SKM-1 treated with dmso at 0.1 percent for 144 hours (cell line): Measurements from ENCODE around the gene STOML1.
"Not testable (repeated sequence)": the region's sequence is repeated elsewhere in the genome, so short reads cannot be mapped to it uniquely, and the experiment has no call there.

ENCODE experiments used
- DNase-seq: peaks from one replicate; lab custom pipeline; 2025; ENCODE audit not compliant: unreplicated experiment; lab: John Stamatoyannopoulos, UW

STOML1 gene

GRCh38 chr15:73988445-73988969 lies 3.6 kb downstream of the STOML1 start:
- DNase-seq = no peak

DNA sequence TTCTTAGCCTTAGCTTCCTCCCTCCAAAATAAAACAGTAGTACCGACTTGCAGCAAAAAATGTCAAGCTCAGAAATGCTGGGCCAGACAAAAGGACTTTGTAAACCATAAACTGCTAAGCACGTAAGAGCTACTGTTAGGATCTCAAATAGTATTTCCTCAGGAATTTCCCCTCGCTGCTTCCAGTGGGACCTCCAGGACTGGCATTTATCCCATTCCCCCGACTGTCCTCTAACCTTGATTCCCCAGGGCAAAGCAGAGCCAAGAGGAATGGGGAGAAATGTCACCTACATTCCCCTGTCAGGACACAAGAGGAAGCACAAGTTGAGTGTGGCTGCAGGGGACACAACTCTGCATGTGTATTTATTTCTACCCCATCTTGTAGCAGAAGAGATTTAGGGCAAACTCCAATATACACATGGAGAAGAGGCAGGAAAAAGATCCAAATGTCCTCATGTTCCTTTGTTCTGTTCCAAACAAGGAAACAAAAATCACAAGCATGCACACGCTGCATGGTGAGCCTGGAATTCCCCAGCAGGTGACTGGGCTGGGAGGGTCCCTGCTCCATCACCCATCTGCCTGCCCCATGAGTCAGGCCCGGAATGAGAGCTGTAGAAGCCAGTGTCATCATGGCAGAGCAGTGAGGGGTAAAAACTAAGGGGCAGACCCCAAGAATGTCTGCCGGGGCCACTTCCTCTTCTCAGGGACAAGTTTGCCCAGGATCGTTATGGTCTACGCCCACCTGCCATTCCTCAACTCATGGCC lies 4.2 kb downstream of the STOML1 start:
- DNase-seq = no peak

DNA sequence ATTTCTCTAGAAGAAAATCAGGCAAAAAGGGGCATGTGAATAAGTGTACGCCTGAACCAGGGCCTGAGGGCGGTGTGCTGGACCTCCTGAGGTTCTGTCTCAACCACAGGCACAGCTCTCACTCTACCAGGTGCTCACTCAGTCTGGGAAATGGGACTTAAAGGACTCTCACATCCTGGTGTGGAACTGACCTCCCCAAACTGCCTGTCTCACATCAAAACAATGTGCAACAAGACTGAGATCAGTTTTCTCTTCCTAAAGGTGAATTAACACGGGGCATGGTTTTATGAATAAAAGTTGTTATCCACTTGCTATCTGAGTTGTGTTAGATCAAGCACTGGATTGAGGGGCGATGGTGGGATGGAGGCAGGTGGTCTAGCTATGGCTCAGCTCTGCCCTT lies 4.8 kb downstream of the STOML1 start:
- no peak for DNase-seq

DNA sequence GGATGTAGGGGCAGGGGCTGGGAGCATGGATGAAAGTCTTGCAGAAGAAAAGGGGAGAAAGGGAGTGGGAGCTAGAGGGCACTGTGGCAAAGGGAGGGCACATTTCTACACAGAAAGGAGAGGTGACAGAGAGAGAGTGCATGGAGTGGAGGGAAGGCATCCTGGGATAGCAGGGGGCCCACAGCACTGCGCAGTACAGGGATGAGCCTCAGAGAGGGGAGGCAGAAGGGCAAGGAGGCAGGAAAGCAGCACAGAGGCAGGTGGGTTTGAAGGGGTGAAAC lies 5.4 kb downstream of the STOML1 start:
- no peak for DNase-seq

DNA sequence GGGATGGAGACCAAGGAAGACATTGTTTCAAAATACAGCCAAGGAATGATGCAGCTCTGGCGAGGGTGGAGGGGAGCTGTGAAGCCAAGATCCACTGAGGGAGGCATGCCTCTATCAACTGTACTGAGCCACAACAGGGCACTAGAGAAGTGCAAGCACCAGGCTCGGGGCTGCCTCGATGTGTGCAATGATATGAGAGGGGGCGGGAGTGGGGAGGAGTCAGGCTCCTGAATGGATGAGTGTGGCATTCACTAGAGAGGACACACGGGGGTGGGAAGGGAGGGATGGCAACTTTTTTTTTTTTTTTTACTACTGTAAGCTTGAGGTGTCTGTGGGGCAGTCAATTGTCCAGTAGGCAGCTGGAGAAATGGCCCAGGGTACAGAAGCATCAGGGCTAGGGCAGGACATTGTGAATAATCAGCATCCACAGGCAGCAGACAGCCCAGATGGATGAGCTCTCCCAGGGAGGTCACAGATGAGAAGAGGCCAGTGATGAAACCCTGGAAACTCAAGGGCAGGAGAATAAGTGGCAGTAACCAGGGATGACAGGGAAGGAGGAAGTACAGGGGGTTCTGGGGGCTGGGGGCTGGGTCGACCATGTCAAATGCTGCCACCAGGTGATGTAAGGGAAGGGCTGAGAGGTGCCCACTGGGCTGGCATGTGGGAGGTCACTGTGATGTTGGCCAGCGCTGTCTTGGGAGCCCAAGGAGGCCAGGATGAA lies 5.9 kb downstream of the STOML1 start:
- no peak for DNase-seq

DNA sequence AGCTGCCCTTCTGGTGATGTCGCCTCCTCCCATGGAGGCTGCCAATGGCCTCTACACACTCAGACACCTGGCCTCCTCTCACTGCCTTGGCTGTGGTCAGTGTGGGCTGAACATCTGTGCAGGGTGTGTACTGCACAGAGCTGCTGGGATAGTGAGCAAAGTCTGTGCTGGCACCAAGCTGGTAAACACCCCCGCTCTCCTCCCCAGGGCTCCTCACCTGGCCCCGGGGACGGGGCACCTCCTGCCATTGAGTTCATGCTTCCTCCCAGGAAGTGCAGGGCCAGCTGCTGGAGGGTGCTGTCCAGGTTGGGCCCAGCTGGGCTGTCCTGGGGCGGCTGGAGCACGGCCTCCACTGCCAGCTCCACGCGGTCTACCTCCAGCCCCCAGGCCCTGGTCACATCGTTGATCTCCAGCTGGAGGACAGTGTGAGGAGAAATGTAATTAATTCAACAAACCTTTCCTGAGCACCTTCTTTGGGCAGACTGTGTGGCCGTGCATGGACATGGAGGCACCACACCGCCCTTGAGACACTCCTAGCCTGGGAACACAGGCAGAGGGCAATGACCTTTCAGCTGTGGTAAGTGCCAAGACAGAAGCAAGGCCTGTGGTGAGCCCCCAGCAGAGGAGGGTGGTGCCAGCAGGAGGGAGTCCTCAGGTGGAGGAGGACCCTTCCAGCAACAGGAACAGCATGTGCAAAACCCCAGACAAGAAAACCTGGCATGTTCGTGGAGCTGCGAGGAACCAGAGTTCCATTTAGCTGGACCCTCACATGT lies 6.8 kb downstream of the STOML1 start:
- DNase-seq = no peak

DNA sequence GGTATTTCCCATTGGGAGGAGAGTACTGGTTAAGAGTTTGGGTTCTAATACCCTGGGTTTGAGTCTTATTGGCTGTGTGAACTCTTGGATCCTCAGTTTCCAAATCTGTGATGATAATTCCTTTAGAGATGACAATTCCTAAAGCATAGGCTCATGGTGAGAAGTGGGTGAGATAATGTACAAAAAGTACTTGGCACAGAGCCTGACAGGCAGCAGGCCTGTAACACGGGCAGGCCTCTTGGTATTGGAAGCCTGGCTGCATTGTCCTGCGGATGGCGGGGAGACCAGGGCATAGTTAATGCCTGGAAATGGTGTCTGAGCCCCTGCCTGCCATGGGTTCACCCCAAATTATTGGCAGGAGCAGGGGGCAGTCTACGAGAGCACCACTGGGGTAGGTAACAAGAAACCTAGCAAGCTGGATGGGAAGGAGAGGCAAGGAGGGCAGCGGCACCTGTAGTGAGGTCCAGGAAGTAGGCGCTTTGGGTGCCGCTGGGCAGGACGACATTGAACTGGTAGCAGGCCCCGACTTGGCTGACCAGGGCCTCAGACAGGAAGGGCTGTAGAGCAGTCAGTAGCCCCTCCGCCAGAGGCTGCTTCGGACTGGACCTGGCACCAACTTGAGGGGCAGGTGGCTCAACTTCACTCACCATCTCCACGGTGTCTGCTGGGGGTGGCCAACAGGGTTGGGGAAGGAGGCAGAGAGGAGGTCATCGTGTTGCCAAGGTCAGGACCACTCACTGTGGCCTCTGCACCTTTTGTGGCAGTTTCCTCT lies 7.7 kb downstream of the STOML1 start:
- no peak for DNase-seq

GRCh38 chr15:73983773-73984172 lies 8.3 kb downstream of the STOML1 start:
- no peak for DNase-seq

DNA sequence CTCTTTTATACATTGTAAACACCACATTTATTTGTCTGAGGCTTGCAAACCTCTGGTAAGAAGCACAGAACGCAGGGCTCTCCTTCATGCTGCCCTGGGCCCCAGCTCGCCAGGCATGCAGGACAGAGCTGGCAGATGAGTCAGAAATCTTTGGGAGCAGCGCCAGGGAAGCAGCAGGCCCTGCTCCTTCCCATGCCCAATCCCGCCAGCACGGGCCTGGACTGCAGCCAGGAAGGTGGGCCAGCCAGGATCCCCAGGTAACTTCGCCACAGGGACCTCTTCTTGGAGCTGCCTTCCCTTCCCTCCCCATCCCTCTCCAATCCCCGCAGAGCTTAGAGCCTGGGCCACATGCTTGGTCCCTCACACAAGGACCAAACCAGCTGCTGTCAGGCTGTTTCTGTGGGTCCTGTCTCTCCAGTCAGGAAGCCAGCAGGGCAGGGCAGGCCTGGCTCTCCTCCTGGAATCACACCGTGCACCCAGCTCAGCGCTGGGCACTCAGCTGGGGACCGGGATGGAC lies 8.8 kb downstream of the STOML1 start:
- DNase-seq = no peak

DNA sequence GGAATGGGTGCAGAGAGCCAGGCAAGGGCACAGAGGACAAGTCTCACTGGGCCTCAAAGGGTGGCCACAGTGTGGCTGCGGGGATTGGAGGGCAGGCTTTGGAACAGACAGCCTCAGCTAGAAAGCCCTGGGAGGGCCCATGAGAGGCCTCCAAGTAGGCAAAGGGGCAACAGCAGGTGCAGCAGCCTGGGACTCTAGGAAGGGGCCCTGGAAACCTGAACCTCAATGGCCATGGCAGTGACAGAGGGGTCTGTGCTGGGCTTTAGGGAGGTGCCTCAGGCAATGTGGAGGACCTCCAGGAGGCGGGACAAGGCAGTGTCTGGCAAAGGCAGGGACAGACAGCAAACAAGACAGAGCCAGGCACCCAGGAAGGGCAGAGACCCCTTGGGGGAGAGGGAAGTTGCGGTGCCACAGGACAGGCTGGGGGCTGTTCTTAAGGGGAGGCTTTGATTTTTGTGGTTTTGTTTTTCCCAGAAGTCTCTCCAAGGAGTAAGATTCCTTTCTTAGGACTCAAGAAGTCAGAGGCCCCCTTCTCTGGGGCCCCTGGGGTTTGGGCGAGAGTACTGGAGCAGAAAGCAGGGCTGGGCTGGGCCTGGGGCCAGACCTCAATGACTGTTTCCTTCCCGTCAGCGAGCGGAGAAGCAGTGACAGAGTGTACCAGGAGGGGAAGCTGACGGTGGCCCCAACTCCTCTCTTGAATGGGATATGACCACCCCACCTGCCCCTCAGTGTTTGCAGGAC lies 9.7 kb downstream of the STOML1 start:
- peak; percentile 46 for DNase-seq

DNA sequence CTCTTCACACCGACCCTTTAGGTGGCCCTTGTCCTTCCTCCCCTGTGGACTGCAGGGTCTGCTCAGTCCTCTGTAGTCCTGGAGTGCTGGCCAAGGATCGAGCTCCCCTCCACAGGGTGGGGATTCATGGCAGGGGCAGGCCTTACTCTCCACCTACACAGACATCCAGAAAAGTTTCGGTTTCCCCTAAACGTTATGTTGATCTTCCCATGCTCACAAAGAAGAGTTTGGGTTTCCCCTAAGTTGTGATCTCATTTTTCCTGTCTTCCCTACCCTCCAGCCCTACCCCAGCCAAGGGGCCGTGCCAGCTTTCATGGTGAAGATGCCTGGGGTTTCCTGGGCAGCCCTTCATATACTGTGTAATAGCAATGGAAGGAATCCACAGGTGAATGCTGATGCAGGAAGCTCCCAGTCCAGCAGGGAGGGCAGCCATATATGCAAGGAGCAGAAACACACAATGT lies 10.3 kb downstream of the STOML1 start:
- DNase-seq = no peak

GRCh38 chr15:73979636-73980035 lies 12.5 kb downstream of the STOML1 start:
- DNase-seq = no peak

DNA sequence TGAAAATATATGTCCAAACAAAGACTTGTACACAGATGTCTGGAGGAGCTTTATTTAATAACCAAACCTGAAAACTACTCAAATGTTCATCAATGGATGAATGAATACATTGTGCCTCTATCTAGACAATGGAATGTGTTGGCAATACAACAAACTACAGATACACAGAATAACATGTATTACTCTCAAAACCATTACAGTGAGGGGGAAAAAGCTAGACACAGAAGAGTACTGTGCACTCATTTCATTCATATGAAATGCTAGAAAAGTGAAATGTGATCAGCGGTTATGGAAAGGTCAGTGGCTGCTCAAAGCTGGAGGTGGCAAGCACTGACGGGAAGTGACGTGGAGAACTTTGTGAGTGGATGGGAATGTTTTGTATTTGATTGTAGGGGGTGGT lies 13.2 kb downstream of the STOML1 start:
- DNase-seq = no peak

GRCh38 chr15:73975440-73976125 lies 16.5 kb downstream of the STOML1 start:
- not testable (repeated sequence) for DNase-seq

DNA sequence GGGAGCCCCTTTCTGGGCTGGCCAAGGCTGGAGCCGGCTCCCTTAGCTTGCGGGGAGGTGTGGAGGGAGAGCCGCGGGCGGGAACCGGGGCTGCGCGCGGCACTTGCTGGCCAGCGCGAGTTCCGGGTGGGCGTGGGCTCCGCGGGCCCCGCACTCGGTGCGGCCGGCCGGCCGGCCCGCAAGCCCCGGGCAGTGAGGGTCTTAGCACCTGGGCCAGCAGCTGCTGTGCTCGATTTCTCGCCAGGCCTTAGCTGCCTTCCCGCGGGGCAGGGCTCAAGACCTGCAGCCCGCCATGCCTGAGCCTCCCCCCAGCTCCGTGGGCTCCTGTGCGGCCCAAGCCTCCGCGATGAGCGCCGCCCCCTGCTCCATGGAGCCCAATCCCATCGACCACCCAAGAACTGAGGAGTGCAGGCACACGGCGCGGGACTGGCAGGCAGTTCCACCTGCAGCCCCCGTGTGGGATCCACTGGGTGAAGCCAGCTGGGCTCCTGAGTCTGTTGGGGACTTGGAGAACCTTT lies 18.4 kb downstream of the STOML1 start:
- DNase-seq = not testable (repeated sequence)

DNA sequence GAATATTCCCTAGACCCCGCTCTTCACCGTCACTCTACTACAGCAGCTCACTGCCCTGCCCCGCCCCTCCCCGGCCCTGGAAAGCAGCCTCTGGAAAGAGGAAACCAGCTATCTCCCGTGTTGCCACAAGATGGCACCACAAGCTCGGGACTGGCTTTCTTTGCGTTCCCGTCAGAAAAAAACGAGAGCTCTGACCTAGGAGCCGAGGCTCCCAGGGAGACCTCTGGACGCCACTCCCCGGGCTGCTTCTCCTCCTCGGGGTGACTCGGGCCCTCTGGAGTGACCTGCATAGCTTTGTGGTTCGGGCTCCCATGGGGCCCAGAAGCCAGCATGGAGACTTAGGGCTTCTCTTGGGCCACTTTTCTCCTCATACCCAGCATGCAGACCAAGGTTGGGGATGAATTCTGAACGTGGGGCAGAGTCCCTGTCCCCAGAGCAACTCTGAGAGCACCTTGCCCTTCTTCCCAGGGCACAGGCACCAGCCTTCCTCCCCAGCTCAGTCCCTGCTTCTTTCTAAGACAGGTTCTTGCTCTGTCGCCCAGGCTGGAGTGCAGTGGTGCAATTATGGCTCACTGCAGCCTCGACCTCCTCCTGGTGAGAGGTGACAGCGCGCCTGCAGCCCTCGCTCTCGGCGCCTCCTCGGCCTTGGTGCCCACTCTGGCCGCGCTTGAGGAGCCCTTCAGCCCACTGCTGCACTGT lies 19.0 kb downstream of the STOML1 start:
- DNase-seq = peak; percentile 85

- no peak for DNase-seq
These were observed 22.8 kb downstream of the STOML1 start for GRCh38 chr15:73969151-73969759.

DNA sequence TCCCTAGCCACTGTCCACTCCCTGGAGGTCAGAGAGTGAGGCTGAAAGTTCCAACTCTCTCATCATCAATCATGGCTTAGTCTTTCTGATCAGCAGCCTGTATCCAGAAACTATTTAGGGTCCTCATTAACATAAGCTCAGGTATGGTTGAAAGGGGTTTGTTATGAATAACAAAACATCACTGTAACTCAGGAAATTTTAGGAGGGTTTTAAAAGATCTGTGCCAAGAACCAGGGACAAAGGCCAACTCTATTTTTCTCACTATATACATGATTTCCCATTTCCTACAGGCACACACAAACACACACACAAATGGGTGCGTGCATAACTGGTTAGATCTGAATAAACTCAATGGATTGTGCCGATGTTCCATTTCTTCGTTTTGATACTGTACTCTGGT lies 23.6 kb downstream of the STOML1 start:
- DNase-seq = no peak
